ENCODE data around the gene CDC42.

CDC42 gene

DNA sequence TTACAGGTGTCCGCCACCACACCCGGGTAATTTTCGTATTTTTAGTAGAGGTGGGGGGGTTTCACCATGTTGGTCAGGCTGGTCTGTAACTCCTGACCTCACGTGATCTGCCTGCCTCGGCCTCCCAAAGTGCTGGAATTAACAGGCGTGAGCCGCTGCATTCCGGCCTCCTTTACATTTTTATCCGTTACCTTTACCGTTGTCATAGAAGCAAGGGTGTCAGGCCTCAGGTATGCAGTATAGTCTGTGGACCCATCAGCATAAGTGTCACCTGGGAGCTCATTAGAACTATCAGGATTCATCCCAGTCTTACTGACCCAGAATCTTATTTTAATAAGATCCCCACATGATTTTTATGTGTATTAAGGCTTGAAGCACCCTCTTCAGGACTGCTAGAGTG is 5.4 kb downstream of the CDC42 start:
- H3K4me3 ChIP-seq (ENCODE audit: control insufficient read depth, low read depth, low read length) = no peak overlapping the region
- DNase-seq (ENCODE audit: low read depth) = no peak
- TF ChIP-seq, protein P1, sequence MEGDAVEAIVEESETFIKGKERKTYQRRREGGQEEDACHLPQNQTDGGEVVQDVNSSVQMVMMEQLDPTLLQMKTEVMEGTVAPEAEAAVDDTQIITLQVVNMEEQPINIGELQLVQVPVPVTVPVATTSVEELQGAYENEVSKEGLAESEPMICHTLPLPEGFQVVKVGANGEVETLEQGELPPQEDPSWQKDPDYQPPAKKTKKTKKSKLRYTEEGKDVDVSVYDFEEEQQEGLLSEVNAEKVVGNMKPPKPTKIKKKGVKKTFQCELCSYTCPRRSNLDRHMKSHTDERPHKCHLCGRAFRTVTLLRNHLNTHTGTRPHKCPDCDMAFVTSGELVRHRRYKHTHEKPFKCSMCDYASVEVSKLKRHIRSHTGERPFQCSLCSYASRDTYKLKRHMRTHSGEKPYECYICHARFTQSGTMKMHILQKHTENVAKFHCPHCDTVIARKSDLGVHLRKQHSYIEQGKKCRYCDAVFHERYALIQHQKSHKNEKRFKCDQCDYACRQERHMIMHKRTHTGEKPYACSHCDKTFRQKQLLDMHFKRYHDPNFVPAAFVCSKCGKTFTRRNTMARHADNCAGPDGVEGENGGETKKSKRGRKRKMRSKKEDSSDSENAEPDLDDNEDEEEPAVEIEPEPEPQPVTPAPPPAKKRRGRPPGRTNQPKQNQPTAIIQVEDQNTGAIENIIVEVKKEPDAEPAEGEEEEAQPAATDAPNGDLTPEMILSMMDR (IDR thresholded peaks at IDR 0.05; ENCODE audit: control insufficient read depth, insufficient read depth, low read depth, low read length, missing control alignments) = no peak

DNA sequence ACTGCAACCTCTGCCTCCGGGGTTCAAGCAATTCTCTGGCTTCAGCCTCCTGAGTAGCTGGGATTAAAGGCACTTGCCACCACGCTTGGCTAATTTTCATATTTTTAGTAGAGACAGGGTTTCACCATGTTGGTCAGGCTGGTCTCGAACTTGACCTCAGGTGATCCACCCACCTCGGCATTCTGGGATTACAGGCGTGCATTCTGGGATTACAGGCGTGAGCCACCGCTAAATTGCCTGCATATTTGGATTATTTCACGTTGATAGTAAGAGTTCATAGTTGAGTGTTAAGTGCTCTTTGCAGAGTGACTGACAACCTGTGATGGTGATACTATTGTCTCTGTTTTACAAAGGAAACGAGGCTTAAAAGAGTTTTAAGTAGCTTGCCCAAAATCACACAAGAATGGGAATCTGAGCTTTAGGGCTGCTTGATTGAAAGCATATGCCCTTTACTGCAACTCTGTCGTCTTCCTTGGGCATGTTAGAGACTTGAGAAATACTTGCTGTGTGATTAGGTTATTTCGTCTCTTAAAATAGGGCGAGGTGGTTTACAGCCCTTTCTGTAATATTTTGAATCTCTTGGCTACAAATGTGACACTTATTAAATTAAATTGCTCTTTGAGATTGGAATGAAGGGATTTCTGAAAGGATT is 12.4 kb downstream of the CDC42 start:
- DNase-seq (ENCODE audit: low read depth) = no peak
- TF ChIP-seq, protein P1 (IDR thresholded peaks at IDR 0.05; ENCODE audit: control insufficient read depth, insufficient read depth, low read depth, low read length, missing control alignments) = no peak
- H3K4me3 ChIP-seq (ENCODE audit: control insufficient read depth, low read depth, low read length) = no peak overlapping the region

DNA sequence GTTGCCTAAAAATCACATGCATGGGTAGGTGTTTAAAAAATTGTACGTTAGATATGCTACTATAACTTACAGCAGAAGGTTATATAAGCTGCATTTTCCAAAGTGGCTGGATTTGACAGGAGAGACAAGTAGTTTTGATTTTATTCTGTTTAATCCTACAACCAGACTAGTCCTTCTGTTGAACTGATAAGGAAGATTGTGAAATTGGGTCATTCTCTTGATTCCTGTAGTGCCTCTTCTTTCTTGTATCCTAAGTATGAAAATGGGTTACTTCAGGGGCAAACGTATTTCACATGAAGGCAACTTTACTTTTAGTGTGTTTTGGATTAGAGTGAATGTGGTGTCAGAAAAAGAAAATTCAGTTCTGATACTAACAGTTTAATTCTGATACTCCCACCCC is 19.0 kb downstream of the CDC42 start:
- TF ChIP-seq, protein P1 (IDR thresholded peaks at IDR 0.05; ENCODE audit: control insufficient read depth, insufficient read depth, low read depth, low read length, missing control alignments) = no peak
- no peak for DNase-seq (ENCODE audit: low read depth)
- no peak overlapping the region for H3K4me3 ChIP-seq (ENCODE audit: control insufficient read depth, low read depth, low read length)

- TF ChIP-seq, protein P1 (IDR thresholded peaks at IDR 0.05; ENCODE audit: control insufficient read depth, insufficient read depth, low read depth, low read length, missing control alignments) = no peak
- no peak overlapping the region for H3K4me3 ChIP-seq (ENCODE audit: control insufficient read depth, low read depth, low read length)
- DNase-seq (ENCODE audit: low read depth) = no peak
Measured at GRCh38 chr1:22074803-22075202, 22.3 kb downstream of the CDC42 start.

GRCh38 chr1:22075718-22076117 is 23.2 kb downstream of the CDC42 start:
- H3K4me3 ChIP-seq (ENCODE audit: control insufficient read depth, low read depth, low read length) = no peak overlapping the region
- no peak for DNase-seq (ENCODE audit: low read depth)
- TF ChIP-seq, protein P1 (IDR thresholded peaks at IDR 0.05; ENCODE audit: control insufficient read depth, insufficient read depth, low read depth, low read length, missing control alignments) = no peak

- TF ChIP-seq, protein P1 (IDR thresholded peaks at IDR 0.05; ENCODE audit: control insufficient read depth, insufficient read depth, low read depth, low read length, missing control alignments) = no peak
- no peak overlapping the region for H3K4me3 ChIP-seq (ENCODE audit: control insufficient read depth, low read depth, low read length)
- DNase-seq (ENCODE audit: low read depth) = no peak
Measured at GRCh38 chr1:22076346-22076745, 23.8 kb downstream of the CDC42 start.

All from AG09309 (cell line).